Loucy (cell line): ENCODE data around the gene SCMH1.

Experiments
- H2AFZ ChIP-seq: fragments of 200-600 bp; sonication (generic); 2 replicates; pipeline ENCODE4 v1.6.0; 2016; ENCODE audit warnings: antibody characterized with exemption, mild to moderate bottlenecking, low read length, moderate library complexity
- H3F3A ChIP-seq: fragments of 200-600 bp; 2 replicates; pipeline ENCODE4 v1.6.0; 2016; ENCODE audit warnings: antibody characterized with exemption, low read depth, mild to moderate bottlenecking
- H3K27me3 ChIP-seq: fragments of 200-600 bp; sonication (generic); 2 replicates; pipeline ENCODE4 v1.6.1; 2014; ENCODE audit warnings: low read length, mild to moderate bottlenecking; ENCODE audit not compliant: insufficient read depth, poor library complexity, severe bottlenecking
- H3K36me3 ChIP-seq: fragments of 200-600 bp; sonication (generic); 2 replicates; pipeline ENCODE4 v1.6.1; 2016; ENCODE audit warnings: low read length; ENCODE audit not compliant: insufficient read depth
- H3K4me1 ChIP-seq: fragments of 200-600 bp; sonication (generic); 2 replicates; pipeline ENCODE4 v1.5.1; 2014; ENCODE audit warnings: low read length, mild to moderate bottlenecking; ENCODE audit not compliant: insufficient read depth, poor library complexity, severe bottlenecking
- H3K4me2 ChIP-seq: fragments of 200-600 bp; sonication (generic); 2 replicates; pipeline ENCODE4 v1.6.0; 2014; ENCODE audit warnings: antibody characterized with exemption, low read length, low read depth, mild to moderate bottlenecking; ENCODE audit not compliant: poor library complexity, severe bottlenecking
- H3K4me3 ChIP-seq: fragments of 200-600 bp; sonication (generic); 2 replicates; pipeline ENCODE4 v1.5.1; 2014; ENCODE audit warnings: low read length, mild to moderate bottlenecking, mixed read lengths; ENCODE audit not compliant: poor library complexity, severe bottlenecking
- H3K79me2 ChIP-seq: fragments of 200-600 bp; sonication (generic); 2 replicates; pipeline ENCODE4 v1.6.1; 2014; ENCODE audit warnings: low read length; ENCODE audit not compliant: insufficient read depth
- H3K9ac ChIP-seq: fragments of 200-600 bp; sonication (generic); 2 replicates; pipeline ENCODE4 v1.6.0; 2014; ENCODE audit warnings: mild to moderate bottlenecking, low read depth, low read length, moderate library complexity; ENCODE audit not compliant: poor library complexity, severe bottlenecking
- H3K9me2 ChIP-seq: fragments of 200-600 bp; sonication (generic); replicated peaks from 2 replicates; pipeline ENCODE4 v1.6.1; 2016; ENCODE audit warnings: low read depth, low read length, mixed read lengths
- H3K9me3 ChIP-seq: fragments of 200-600 bp; sonication (generic); 2 replicates; pipeline ENCODE4 v1.6.1; 2014; ENCODE audit warnings: mild to moderate bottlenecking, antibody characterized with exemption, low read length, low read depth; ENCODE audit not compliant: insufficient read depth
- H4K20me1 ChIP-seq: fragments of 200-600 bp; sonication (generic); 2 replicates; pipeline ENCODE4 v1.6.0; 2014; ENCODE audit warnings: antibody characterized with exemption, low read length, mild to moderate bottlenecking; ENCODE audit not compliant: insufficient read depth, poor library complexity, severe bottlenecking
- CTCF ChIP-seq: fragments of 200-600 bp; sonication (generic); conservative IDR thresholded peaks from 2 replicates; pipeline ENCODE4 v1.5.1; 2014; ENCODE audit warnings: mild to moderate bottlenecking, antibody characterized with exemption, low read length
- EZH2phosphoT487 ChIP-seq: fragments of 200-600 bp; IDR thresholded peaks from 2 replicates; pipeline ENCODE4 v1.6.1; 2018; ENCODE audit warnings: antibody characterized with exemption, mild to moderate bottlenecking, moderate library complexity, borderline replicate concordance

Gene SCMH1

DNA sequence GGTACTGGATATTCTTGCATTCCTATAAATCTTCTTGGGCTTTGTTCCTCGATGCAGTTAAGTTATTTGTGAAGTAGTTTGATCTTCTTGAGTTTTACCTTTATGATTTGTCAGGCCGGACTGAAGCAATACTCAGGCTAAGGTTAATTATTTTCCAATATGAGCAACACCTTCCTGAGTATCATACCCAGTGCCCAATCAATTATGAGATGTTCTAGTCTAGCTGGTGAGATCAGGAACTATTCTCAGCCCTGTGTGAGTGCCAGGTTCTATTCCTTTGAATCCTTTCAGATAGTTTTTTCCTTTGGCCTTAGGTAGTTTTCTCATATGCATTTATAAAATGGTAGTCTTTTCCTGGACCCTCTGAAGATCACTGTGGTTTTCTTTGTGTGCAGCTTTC is 92.5 kb downstream of the SCMH1 start:
- H3K79me2 ChIP-seq: no peaks in the 10 kb centered on the region
- H3K4me1 ChIP-seq: no peaks in the 10 kb centered on the region
- no peaks in the 10 kb centered on the region for H3K27me3 ChIP-seq
- no peaks in the 10 kb centered on the region for H3K9me3 ChIP-seq
- no peak overlapping the region for H3K4me2 ChIP-seq
- H2AFZ ChIP-seq: no peak overlapping the region
- no peaks in the 10 kb centered on the region for H3K9me2 ChIP-seq
- TF ChIP-seq EZH2phosphoT487 (no peak), CTCF (no peak)
- H3K9ac ChIP-seq: no peak overlapping the region
- no peak overlapping the region for H3K4me3 ChIP-seq
- H4K20me1 ChIP-seq: no peaks in the 10 kb centered on the region
- peaks cover 49% of the 10 kb centered on the region; the same call in 1 of the 2 replicates for H3K36me3 ChIP-seq
- H3F3A ChIP-seq: no peaks in the 10 kb centered on the region

DNA sequence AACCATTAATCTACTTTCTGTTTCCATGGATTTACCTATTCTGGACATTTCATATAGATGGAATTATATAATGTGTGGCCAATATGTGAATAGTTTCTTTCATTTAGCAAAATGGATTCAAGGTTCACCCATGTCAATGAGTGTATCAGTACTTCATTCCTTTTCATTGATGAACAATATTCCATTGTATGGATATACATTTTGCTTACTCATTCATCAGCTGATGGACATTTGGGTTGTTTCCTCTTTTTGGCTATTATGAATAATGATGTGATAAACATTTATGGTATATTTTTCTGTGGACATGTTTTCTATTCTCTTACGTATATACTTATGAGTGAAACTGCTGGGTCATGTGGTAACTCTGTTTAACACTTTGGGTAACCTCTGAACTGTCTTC is 97.8 kb downstream of the SCMH1 start:
- Histone ChIP-seq H3K36me3 (peaks cover 45% of the 10 kb centered on the region), H3K9me2 (no peaks in the 10 kb centered on the region), H3K27me3 (no peaks in the 10 kb centered on the region), H4K20me1 (no peaks in the 10 kb centered on the region), H2AFZ (no peak overlapping the region), H3K9me3 (peaks cover 2% of the 10 kb centered on the region; the same call in 1 of the 2 replicates), H3F3A (no peaks in the 10 kb centered on the region), H3K9ac (no peak overlapping the region), H3K4me2 (no peak overlapping the region), H3K4me3 (no peak overlapping the region), H3K4me1 (no peaks in the 10 kb centered on the region), H3K79me2 (no peaks in the 10 kb centered on the region)
- no peak for TF ChIP-seq CTCF
- no peak for TF ChIP-seq EZH2phosphoT487

DNA sequence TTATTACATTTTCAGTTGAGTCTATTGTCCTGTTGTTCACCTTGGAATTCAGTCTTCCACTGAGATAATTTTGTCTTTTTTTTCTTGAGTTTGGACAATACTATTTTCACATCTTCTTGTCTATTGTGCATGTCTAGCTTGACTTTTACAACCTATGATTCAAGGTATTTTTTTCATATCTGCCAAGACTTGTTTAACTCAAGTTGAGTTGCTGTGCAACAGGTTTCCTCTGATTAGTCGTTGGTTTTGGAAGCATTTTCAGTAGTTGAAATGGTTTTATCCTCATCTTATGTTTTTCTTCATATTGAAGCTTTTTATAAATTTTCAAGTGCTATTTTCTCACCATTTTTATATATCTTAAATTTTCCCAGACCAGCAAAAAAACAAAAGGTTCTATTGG is 103.6 kb downstream of the SCMH1 start:
- Histone ChIP-seq H3K27me3 (no peaks in the 10 kb centered on the region), H3K36me3 (peaks cover 71% of the 10 kb centered on the region), H3K79me2 (no peaks in the 10 kb centered on the region), H3K4me2 (no peak overlapping the region), H3K4me1 (no peaks in the 10 kb centered on the region), H3K9ac (no peak overlapping the region), H3K9me3 (peaks cover 2% of the 10 kb centered on the region; the same call in 1 of the 2 replicates), H3K9me2 (no peaks in the 10 kb centered on the region), H4K20me1 (no peaks in the 10 kb centered on the region), H2AFZ (no peak overlapping the region), H3K4me3 (no peak overlapping the region), H3F3A (no peaks in the 10 kb centered on the region)
- TF ChIP-seq CTCF: no peak
- TF ChIP-seq EZH2phosphoT487: no peak
